Measurements from ENCODE around the gene CYP26A1.

Gene CYP26A1

DNA sequence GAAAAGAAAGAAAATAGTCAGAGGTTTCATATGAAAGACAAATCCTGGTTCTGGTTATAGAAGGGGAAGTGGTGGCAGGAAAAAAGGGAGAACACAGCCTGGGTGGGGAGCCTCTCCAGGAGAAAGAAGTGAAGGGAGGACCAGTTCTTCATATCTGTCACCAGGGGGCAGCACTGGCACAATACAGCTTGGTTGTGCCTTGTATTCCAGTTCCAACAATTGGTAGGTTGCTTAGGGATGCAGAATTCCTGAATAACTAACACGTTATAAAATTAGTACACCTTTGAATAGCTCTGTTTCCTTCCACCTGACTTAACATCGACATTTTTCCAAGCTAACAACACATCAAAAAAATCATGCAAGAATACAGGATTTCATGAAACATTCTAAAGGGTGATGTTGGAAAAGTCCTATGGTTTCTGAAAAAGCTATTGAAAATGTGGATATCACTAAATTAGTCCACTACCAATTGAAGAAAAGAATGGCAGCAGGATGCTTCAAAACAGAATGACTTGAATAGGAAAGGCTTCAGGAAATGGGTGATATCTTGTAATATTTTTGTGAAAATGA, 52.9 kb downstream of the CYP26A1 start:
- TF ChIP-seq, protein P1, sequence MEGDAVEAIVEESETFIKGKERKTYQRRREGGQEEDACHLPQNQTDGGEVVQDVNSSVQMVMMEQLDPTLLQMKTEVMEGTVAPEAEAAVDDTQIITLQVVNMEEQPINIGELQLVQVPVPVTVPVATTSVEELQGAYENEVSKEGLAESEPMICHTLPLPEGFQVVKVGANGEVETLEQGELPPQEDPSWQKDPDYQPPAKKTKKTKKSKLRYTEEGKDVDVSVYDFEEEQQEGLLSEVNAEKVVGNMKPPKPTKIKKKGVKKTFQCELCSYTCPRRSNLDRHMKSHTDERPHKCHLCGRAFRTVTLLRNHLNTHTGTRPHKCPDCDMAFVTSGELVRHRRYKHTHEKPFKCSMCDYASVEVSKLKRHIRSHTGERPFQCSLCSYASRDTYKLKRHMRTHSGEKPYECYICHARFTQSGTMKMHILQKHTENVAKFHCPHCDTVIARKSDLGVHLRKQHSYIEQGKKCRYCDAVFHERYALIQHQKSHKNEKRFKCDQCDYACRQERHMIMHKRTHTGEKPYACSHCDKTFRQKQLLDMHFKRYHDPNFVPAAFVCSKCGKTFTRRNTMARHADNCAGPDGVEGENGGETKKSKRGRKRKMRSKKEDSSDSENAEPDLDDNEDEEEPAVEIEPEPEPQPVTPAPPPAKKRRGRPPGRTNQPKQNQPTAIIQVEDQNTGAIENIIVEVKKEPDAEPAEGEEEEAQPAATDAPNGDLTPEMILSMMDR (IDR thresholded peaks at IDR 0.05; ENCODE audit: low read depth, low read length), result peak; percentile 39
- peak in 1 of 2 donors; percentile 9 for DNase-seq (ENCODE audit: low read depth in 2 of 2)
- no peak overlapping the region for H3K4me3 ChIP-seq (replicated peaks in 1 of 2; ENCODE audit: low read depth in 2 of 2, low read length in 2 of 2)

Measured in cardiac fibroblast (primary cell).